Epithelial cell of esophagus (primary cell): ENCODE data around the gene TMEM247.

Source experiments
- DNase-seq: peaks from one replicate; pipeline ENCODE4 v3.0.0; 2010; ENCODE audit warnings: low read depth
- H3K4me3 ChIP-seq: 2 replicates; pipeline ENCODE4 v1.5.1; 2011; ENCODE audit warnings: mild to moderate bottlenecking, low read length, control low read depth
- TF ChIP-seq, protein P1 (sequence below): IDR thresholded peaks from 2 replicates; pipeline ENCODE4 v1.5.1; 2011; ENCODE audit warnings: low read depth, mild to moderate bottlenecking, low read length, control low read depth, inconsistent platforms; ENCODE audit not compliant: insufficient read depth; ENCODE audit errors: missing control alignments

TMEM247 gene

DNA sequence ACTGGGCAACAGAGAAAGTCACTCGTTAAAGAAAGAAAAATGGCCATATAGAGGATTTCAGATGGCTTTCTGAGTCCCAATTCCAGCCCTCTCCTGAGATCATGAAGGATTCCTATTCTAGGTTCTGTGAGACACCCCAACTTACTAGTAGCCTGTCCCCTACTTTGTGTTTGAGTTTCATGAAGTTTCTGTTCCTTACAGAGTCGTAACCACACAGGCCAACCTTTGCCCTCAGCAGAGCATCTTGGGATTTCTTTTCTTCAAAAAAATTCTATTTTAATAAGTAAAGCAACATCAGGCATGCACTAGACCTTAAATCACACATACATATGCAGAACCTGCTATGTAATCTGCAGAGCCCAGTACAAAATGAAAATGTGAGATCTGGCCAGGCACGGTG is 30.4 kb downstream of the TMEM247 start:
- no peak overlapping the region for H3K4me3 ChIP-seq
- DNase-seq, result no peak
- TF ChIP-seq, protein P1, sequence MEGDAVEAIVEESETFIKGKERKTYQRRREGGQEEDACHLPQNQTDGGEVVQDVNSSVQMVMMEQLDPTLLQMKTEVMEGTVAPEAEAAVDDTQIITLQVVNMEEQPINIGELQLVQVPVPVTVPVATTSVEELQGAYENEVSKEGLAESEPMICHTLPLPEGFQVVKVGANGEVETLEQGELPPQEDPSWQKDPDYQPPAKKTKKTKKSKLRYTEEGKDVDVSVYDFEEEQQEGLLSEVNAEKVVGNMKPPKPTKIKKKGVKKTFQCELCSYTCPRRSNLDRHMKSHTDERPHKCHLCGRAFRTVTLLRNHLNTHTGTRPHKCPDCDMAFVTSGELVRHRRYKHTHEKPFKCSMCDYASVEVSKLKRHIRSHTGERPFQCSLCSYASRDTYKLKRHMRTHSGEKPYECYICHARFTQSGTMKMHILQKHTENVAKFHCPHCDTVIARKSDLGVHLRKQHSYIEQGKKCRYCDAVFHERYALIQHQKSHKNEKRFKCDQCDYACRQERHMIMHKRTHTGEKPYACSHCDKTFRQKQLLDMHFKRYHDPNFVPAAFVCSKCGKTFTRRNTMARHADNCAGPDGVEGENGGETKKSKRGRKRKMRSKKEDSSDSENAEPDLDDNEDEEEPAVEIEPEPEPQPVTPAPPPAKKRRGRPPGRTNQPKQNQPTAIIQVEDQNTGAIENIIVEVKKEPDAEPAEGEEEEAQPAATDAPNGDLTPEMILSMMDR, result no peak

DNA sequence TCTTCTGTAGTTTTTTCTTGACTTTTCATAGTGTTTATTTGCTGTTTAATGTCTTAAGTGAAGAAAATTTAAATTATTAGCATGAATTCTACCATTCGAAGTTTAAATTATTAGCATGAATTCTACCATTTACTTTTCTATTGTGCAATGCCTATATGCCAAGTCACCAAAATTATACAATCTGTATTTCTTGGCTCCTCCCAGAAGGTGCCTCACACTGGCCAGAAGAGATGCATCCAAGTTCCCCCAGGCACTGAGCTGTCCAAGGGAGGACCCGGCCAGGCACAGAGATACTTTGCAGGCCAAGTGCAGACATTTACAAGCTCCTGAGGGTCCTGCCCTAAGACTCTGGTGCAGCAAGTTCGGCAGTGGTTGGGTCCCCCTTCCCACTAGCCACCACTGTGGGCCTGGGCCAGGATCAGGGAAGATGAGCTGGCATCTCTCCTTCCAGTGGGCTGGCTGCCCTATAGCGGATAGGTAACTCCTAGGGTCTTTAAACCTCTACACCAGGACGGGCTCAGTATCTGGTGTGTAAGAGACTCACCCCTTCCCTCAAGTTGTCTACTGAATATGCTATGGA is 31.3 kb downstream of the TMEM247 start:
- H3K4me3 ChIP-seq, result no peak overlapping the region
- TF ChIP-seq, protein P1, result no peak
- peak; percentile 31 for DNase-seq

DNA sequence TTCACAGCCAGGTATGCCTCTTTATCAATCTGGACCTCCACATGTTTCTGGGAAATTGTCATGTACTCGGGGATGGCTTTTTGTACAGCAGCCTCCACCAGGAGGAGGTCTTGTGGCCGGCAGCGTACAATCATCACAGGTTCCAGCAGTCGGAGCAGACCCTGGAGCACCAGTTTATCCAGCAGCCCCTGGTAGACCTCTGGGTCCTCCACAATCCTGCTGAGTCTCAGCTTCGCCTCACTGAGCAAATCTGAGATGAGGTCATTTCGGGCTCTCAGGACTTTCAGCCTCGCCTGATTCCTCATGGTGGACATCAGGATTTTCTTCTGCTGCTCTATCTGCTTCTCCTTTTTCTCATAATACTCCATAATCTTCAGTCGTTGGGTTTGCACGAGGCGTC is 32.8 kb downstream of the TMEM247 start:
- DNase-seq, result no peak
- H3K4me3 ChIP-seq, result no peak overlapping the region
- TF ChIP-seq, protein P1, result no peak

DNA sequence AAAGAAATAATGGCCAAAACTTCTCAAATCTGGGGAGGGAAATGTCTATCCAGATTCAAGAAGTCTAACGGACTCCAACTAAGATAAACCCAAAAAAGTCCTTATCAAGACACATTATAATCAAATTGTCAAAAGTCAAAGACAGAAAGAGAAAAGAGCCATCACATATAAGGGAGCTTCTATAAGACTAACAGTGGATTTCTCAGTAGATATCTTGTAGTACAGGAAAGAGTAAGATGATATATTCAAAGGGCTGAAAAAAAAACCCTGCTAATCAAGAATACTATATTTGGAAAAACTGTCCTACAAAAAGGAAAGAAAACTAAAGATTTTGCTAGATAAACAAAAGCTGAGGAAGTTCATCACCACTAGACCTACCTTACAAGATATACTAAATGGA is 35.4 kb downstream of the TMEM247 start:
- TF ChIP-seq, protein P1, result no peak
- no peak overlapping the region for H3K4me3 ChIP-seq
- no peak for DNase-seq

DNA sequence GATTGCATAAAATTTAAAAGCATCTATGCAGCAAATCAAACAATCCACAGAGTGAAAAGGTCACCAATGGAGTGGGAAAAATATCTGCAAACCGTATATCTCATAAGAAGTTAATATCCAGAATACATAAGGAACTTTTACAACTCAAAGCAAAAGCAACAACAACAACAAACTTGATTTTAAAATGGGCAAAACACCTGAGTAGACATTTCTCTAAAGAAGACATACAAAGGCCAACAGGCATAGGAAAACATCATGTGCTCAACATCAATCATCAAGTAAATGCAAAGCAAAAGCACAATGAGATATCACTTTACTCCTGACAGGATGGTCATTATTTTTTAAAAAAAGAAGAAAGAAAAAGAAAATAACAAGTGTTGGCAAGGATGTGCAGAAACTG is 38.1 kb downstream of the TMEM247 start:
- no peak for DNase-seq
- TF ChIP-seq, protein P1, result no peak
- H3K4me3 ChIP-seq, result no peak overlapping the region

DNA sequence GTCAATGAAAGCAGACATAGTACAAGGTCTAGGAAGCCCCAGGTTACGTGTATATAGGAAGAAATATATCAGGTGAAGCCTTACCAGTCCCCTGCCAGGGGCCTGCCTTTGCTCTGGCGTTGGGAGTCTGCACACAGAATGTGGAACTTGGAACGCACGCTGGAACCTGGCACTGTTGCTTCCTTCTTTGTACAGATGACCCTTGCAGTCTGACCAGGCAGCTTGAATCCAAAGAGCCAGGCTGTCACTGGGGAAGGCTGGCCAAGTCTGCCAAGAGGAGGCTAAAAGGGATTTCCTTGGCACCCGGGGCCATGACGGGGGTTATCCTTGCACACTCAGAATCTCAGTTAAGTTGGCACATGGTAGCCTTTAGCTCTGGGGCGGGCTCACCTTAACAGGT is 39.5 kb downstream of the TMEM247 start:
- H3K4me3 ChIP-seq, result no peak overlapping the region
- TF ChIP-seq, protein P1, result no peak
- DNase-seq, result no peak

DNA sequence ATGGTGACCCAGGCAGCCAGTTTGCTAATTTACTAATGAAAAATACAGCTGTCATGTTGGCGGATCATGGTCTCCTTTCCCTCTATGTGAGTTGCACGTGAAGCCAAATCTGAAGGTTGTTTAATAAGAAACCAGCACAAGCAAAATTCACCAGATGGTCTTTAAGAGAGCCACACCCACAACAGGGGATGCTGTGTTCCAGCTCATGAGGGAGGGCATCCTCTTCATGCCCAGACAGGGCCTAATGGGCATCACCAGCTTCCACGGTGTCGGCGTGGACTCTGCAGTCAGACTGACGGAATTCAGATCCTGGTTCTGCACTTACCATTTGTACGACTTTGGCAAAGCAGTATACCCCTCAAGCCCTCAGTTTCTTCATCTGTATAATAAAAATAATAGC is 39.9 kb downstream of the TMEM247 start:
- no peak overlapping the region for H3K4me3 ChIP-seq
- TF ChIP-seq, protein P1, result no peak
- DNase-seq, result no peak
